SK-N-SH (cell line): ENCODE data around the gene NKD1. TPM values are rescaled to one million over a fixed set of nuclear protein-coding genes. Genes with fewer than 3 reads are reported as not detected.

Experiments used
- CTCF ChIA-PET: fragments of 300-600, 350-600 bp; formaldehyde crosslinking; extraction: SDS; loops from one replicate; lab custom pipeline; 2021; lab: Yijun Ruan, JAX
- POLR2A ChIA-PET: fragments of 350-600 bp; sonication (Branson Sonifier 250); formaldehyde crosslinking; extraction: SDS; loops from one replicate; lab custom pipeline; 2020; ENCODE audit warnings: antibody characterized with exemption, inconsistent platforms; lab: Yijun Ruan, JAX
- DNase-seq: peaks from one replicate; pipeline ENCODE4 v3.0.0; 2012
- H2AFZ ChIP-seq: fragments of 200-600 bp; sonication (generic); 2 replicates; pipeline ENCODE4 v1.8.1; 2016; ENCODE audit warnings: antibody characterized with exemption, mild to moderate bottlenecking, low read depth
- H3F3A ChIP-seq: fragments of 200-600 bp; sonication (generic); replicated peaks from 2 replicates; pipeline ENCODE3; 2016; ENCODE audit warnings: antibody characterized with exemption, mild to moderate bottlenecking; ENCODE audit not compliant: insufficient read depth
- H3K27ac ChIP-seq, 2 experiments: fragments of 200-500 bp in 1 of 2; fragments of 200-600 bp in 1 of 2; sonication (Bioruptor generic) in 1 of 2; sonication (generic), shearing (Covaris generic) in 1 of 2; 2 replicates each; pipeline versions ENCODE4 v1.5.1 to v1.6.1; 2014 to 2016; ENCODE audit warnings: low read depth in 2 of 2, inconsistent platforms in 1 of 2, low read length in 1 of 2, mild to moderate bottlenecking in 1 of 2, mixed read lengths in 1 of 2
- H3K27me3 ChIP-seq: fragments of 200-600 bp; sonication (generic), shearing (Covaris generic); 2 replicates; pipeline ENCODE4 v1.6.1; 2016; ENCODE audit warnings: mixed run types; ENCODE audit not compliant: insufficient read depth
- H3K36me3 ChIP-seq, 2 experiments: fragments of 200-500 bp in 1 of 2; fragments of 200-600 bp in 1 of 2; sonication (Bioruptor generic) in 1 of 2; sonication (generic) in 1 of 2; replicated peaks in 1 of 2; 2 replicates each; pipeline versions ENCODE3 to v1.5.1; 2014 to 2016; ENCODE audit warnings: low read length in 1 of 2, mild to moderate bottlenecking in 1 of 2; ENCODE audit not compliant: insufficient read depth in 2 of 2, control insufficient read depth in 1 of 2
- H3K4me1 ChIP-seq, 2 experiments: fragments of 200-500 bp in 1 of 2; fragments of 200-600 bp in 1 of 2; sonication (Bioruptor generic) in 1 of 2; sonication (generic), shearing (Covaris generic) in 1 of 2; 2 replicates each; pipeline versions ENCODE4 v1.5.1 to v1.6.1; 2014 to 2016; ENCODE audit warnings: low read depth in 1 of 2, low read length in 1 of 2, mixed run types in 1 of 2; ENCODE audit not compliant: insufficient read depth in 2 of 2, control insufficient read depth in 1 of 2
- H3K4me2 ChIP-seq: fragments of 200-600 bp; sonication (generic), shearing (Covaris generic); 2 replicates; pipeline ENCODE4 v1.6.1; 2017; ENCODE audit warnings: mixed run types
- H3K4me3 ChIP-seq, 2 experiments: fragments of 200-500 bp in 1 of 2; fragments of 200-600 bp in 1 of 2; sonication (Bioruptor generic) in 1 of 2; sonication (generic), shearing (Covaris generic) in 1 of 2; 2 replicates each; pipeline versions ENCODE4 v1.5.1 to v1.8.1; 2014 to 2016; ENCODE audit warnings: low read depth in 2 of 2, inconsistent platforms in 1 of 2, low read length in 1 of 2, mild to moderate bottlenecking in 1 of 2, mixed read lengths in 1 of 2, moderate library complexity in 1 of 2
- H3K79me2 ChIP-seq: fragments of 200-600 bp; sonication (generic); 2 replicates; pipeline ENCODE4 v1.8.1; 2017; ENCODE audit warnings: mild to moderate bottlenecking; ENCODE audit not compliant: insufficient read depth
- H3K9ac ChIP-seq: fragments of 200-600 bp; sonication (generic); 2 replicates; pipeline ENCODE4 v1.6.1; 2017; ENCODE audit warnings: mixed run types
- H3K9me2 ChIP-seq: fragments of 200-600 bp; sonication (generic); 2 replicates; pipeline ENCODE4 v1.6.1; 2017; ENCODE audit warnings: mixed run types
- H3K9me3 ChIP-seq: fragments of 200-600 bp; sonication (generic); 2 replicates; pipeline ENCODE4 v1.6.1; 2017; ENCODE audit warnings: mixed run types, mild to moderate bottlenecking, moderate library complexity
- H4K20me1 ChIP-seq: fragments of 200-600 bp; sonication (generic); 2 replicates; pipeline ENCODE4 v1.6.1; 2017; ENCODE audit warnings: mild to moderate bottlenecking, mixed run types; ENCODE audit not compliant: insufficient read depth
- ELF1 ChIP-seq: IDR thresholded peaks from 2 replicates; pipeline ENCODE4 v1.4.0; 2012
- GATA2 ChIP-seq: sonication (generic); formaldehyde crosslinking; IDR thresholded peaks from 2 replicates; pipeline ENCODE4 v1.5.0; 2020; ENCODE audit warnings: mild to moderate bottlenecking, missing genetic modification reagents
- MXI1 ChIP-seq: IDR thresholded peaks from 2 replicates; pipeline ENCODE4 v1.6.1; 2012; ENCODE audit warnings: mild to moderate bottlenecking, low read depth, low read length, improper control_type of control experiment
- POLR2AphosphoS5 ChIP-seq: IDR thresholded peaks from 2 replicates; pipeline ENCODE4 v1.6.1; 2012; ENCODE audit warnings: low read depth, low read length
- RFX5 ChIP-seq: IDR thresholded peaks from 2 replicates; pipeline ENCODE4 v1.6.1; 2012; ENCODE audit warnings: mild to moderate bottlenecking, improper control_type of control experiment, low read length
- RXRA ChIP-seq: IDR thresholded peaks from 2 replicates; pipeline ENCODE4 v1.4.0; 2012; ENCODE audit warnings: low read depth, mild to moderate bottlenecking, borderline replicate concordance
- YY1 ChIP-seq: IDR thresholded peaks from 2 replicates; pipeline ENCODE4 v1.4.0; 2012; ENCODE audit warnings: low read depth, mild to moderate bottlenecking
- WGBS: methylation state at CpG from one replicate; pipeline ENCODE4 v1.1.6; 2017; ENCODE audit warnings: low lambda C conversion rate; 5-methylcytosine and 5-hydroxymethylcytosine counted together
- polyA plus RNA-seq, 3 experiments: library from polyadenylated mRNA; depleted of rRNA; stranded (reverse); fragments of >200 nt; gene quantifications; 2 replicates each; pipeline ENCODE4 v1.2.3, GENCODE V29; 2012
- TF ChIP-seq, protein P1 (sequence below): IDR thresholded peaks from 2 replicates; pipeline ENCODE4 v1.6.1; 2012; ENCODE audit warnings: mild to moderate bottlenecking, low read depth, low read length, moderate library complexity
- TF ChIP-seq, protein P2 (sequence below): fragments of 150-350 bp; IDR thresholded peaks from 2 replicates; pipeline ENCODE4 v1.6.1; 2017; ENCODE audit warnings: antibody characterized with exemption, low read length, low read depth, borderline replicate concordance
- TF ChIP-seq, protein P3 (sequence below): IDR thresholded peaks from 2 replicates; pipeline ENCODE4 v1.4.0; 2012; ENCODE audit warnings: low read depth, borderline replicate concordance
- TF ChIP-seq, protein P4 (sequence below): IDR thresholded peaks from 2 replicates; pipeline ENCODE4; 2012
- TF ChIP-seq, protein P5 (sequence below): fragments of 150-350 bp; IDR thresholded peaks from 2 replicates; pipeline ENCODE4 v1.6.1; 2016; ENCODE audit warnings: mild to moderate bottlenecking, low read depth, low read length

NKD1 gene
- polyA plus RNA-seq, 1 of the 3 experiments (the other 2 are of a cell fraction) = 0.02 TPM

DNA sequence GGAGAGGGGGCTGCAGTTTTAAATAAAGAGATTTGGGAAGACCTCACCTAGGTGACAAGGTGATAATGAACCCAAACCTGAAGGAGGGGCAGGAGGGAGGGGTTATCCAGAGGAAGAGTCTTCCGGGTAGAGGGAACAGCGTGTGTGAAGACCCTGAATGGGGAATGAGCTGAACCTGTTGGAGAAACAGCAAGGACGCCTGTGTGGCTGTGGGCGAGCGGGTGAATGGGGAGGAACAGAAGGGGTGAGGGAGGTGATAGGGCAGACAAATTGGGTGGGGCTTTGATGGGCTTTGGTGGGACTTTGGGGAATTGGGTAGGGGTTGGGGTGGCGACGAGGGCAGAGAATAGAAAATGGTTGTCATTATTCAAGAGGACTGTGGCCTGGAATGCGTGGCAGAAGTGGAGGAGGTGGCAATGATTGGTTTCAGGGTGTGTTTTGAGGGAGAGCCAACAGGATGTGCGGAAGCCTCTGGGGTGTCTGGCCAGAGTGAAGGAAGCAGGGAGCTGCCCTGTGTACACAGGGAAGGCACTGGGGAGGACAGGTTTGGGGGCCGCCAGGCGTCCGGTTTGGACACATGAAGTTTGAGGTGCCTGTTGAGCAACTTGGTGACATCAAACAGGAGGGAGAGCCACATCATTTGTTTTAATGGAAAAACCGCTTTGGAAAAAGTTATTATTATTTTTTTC, 48.7 kb downstream of the NKD1 start:
- TF ChIP-seq GATA2 (no peak), ELF1 (no peak), RXRA (no peak), POLR2AphosphoS5 (no peak), YY1 (no peak), RFX5 (no peak), MXI1 (no peak)
- TF ChIP-seq, protein P1, sequence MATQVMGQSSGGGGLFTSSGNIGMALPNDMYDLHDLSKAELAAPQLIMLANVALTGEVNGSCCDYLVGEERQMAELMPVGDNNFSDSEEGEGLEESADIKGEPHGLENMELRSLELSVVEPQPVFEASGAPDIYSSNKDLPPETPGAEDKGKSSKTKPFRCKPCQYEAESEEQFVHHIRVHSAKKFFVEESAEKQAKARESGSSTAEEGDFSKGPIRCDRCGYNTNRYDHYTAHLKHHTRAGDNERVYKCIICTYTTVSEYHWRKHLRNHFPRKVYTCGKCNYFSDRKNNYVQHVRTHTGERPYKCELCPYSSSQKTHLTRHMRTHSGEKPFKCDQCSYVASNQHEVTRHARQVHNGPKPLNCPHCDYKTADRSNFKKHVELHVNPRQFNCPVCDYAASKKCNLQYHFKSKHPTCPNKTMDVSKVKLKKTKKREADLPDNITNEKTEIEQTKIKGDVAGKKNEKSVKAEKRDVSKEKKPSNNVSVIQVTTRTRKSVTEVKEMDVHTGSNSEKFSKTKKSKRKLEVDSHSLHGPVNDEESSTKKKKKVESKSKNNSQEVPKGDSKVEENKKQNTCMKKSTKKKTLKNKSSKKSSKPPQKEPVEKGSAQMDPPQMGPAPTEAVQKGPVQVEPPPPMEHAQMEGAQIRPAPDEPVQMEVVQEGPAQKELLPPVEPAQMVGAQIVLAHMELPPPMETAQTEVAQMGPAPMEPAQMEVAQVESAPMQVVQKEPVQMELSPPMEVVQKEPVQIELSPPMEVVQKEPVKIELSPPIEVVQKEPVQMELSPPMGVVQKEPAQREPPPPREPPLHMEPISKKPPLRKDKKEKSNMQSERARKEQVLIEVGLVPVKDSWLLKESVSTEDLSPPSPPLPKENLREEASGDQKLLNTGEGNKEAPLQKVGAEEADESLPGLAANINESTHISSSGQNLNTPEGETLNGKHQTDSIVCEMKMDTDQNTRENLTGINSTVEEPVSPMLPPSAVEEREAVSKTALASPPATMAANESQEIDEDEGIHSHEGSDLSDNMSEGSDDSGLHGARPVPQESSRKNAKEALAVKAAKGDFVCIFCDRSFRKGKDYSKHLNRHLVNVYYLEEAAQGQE = no peak
- TF ChIP-seq, protein P2, sequence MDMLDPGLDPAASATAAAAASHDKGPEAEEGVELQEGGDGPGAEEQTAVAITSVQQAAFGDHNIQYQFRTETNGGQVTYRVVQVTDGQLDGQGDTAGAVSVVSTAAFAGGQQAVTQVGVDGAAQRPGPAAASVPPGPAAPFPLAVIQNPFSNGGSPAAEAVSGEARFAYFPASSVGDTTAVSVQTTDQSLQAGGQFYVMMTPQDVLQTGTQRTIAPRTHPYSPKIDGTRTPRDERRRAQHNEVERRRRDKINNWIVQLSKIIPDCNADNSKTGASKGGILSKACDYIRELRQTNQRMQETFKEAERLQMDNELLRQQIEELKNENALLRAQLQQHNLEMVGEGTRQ = no peak
- TF ChIP-seq, protein P3, sequence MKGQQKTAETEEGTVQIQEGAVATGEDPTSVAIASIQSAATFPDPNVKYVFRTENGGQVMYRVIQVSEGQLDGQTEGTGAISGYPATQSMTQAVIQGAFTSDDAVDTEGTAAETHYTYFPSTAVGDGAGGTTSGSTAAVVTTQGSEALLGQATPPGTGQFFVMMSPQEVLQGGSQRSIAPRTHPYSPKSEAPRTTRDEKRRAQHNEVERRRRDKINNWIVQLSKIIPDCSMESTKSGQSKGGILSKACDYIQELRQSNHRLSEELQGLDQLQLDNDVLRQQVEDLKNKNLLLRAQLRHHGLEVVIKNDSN = no peak
- TF ChIP-seq, protein P4, sequence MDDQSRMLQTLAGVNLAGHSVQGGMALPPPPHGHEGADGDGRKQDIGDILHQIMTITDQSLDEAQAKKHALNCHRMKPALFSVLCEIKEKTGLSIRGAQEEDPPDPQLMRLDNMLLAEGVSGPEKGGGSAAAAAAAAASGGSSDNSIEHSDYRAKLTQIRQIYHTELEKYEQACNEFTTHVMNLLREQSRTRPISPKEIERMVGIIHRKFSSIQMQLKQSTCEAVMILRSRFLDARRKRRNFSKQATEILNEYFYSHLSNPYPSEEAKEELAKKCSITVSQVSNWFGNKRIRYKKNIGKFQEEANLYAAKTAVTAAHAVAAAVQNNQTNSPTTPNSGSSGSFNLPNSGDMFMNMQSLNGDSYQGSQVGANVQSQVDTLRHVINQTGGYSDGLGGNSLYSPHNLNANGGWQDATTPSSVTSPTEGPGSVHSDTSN = no peak
- TF ChIP-seq, protein P5, sequence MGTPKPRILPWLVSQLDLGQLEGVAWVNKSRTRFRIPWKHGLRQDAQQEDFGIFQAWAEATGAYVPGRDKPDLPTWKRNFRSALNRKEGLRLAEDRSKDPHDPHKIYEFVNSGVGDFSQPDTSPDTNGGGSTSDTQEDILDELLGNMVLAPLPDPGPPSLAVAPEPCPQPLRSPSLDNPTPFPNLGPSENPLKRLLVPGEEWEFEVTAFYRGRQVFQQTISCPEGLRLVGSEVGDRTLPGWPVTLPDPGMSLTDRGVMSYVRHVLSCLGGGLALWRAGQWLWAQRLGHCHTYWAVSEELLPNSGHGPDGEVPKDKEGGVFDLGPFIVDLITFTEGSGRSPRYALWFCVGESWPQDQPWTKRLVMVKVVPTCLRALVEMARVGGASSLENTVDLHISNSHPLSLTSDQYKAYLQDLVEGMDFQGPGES = no peak
- H3K27me3 ChIP-seq = no peaks in the 10 kb centered on the region
- H3K9me2 ChIP-seq = no peaks in the 10 kb centered on the region
- H3K36me3 ChIP-seq = no peaks in the 10 kb centered on the region
- no peaks in the 10 kb centered on the region for H4K20me1 ChIP-seq
- DNase-seq = no peak
- H3K79me2 ChIP-seq = no peaks in the 10 kb centered on the region
- no peak overlapping the region for H3K4me2 ChIP-seq
- no peaks in the 10 kb centered on the region for H3F3A ChIP-seq
- WGBS = 57% methylated on average over 13 of the region's 13 CpGs
- ChIA-PET POLR2A (no interaction called here), CTCF (interaction anchor here (1.8 kb wide), 1 partner anchor 69 kb away, joined by 4 read pairs; no protein-coding TSS in a partner anchor)
- H3K4me3 ChIP-seq = no peak overlapping the region
- H3K9ac ChIP-seq = no peak overlapping the region
- H3K27ac ChIP-seq = no peak overlapping the region
- H2AFZ ChIP-seq = no peak overlapping the region
- no peaks in the 10 kb centered on the region for H3K9me3 ChIP-seq
- peaks cover 0 to 27% of the 10 kb centered on the region in 2 experiments; a peak in 1 of 4 replicates for H3K4me1 ChIP-seq
